Activated naive CD8-positive, alpha-beta T cell treated with anti-CD3 and anti-CD28 coated beads, Interleukin-2, amount 50 U/mL, for 16 hours (primary cell): Measurements from ENCODE around the gene NEDD4.
"Not testable (repeated sequence)": the region's sequence is repeated elsewhere in the genome, so short reads cannot be mapped to it uniquely, and the experiment has no call there.

Experiments used
- DNase-seq: peaks from one replicate; pipeline ENCODE4 v3.0.0-alpha.2; 2020; ENCODE audit warnings: low read depth, low spot score

NEDD4 gene

DNA sequence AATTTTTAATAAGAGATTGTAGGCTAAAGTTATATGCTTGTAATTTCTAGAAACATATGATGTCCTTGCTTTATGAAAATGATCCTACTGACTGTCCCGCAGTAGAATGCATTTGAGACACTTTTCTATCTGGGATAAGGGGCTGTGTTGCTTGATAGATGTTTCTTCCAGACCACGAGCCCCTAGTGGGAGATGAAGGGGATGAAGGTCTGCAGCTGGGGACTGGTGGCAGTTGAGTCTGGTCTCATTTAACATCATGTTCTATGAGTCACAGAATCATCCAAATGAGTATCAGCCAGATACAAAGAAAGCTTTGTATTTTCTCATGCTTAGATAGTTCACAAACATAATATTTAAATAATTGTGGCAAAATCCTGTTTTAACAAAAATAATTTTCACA, 166.2 kb downstream of the NEDD4 start:
- DNase-seq: no peak

DNA sequence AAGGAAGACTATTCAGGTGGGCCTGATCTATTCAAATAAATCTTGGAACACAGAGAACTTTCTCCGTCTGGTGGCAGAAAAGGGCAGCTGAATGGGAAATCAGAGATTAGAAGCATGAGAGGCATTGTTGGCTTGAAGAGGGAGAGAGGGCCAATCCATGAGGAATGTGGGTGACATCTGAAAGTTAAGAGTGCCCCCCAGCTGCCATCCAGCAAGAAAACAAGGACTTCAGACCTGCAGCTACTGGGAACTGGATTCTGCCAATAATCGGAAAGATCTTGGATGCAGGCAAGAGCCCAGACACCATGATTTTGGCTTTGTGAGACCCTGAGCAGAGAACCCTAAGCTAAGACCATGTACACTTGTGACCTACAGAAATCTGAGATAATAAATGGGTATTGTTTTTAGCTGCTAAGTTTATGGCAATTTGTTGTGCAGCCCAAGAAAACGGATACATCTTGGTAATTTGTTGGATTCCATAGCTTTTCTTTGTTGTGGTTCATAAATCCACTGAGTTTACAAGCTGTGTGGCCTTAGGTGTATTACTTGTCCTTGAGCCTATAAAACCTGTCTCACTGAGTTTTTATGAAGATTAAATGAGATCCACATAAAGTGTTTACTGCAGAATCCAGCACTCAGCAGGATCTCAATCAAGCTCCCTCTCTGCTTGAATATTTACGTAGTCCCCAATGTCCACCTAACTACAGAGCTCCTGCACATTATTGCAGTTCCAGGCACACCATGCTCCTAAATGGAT, 168.4 kb downstream of the NEDD4 start:
- DNase-seq: no peak

- no peak for DNase-seq
These were observed 169.6 kb downstream of the NEDD4 start for GRCh38 chr15:55823699-55824340.

GRCh38 chr15:55823191-55823670, 170.2 kb downstream of the NEDD4 start:
- DNase-seq: no peak

GRCh38 chr15:55821740-55822139, 171.7 kb downstream of the NEDD4 start:
- not testable (repeated sequence) for DNase-seq

- DNase-seq: no peak
These were observed 173.4 kb downstream of the NEDD4 start for GRCh38 chr15:55820043-55820442.

- no peak for DNase-seq
These were observed 173.9 kb downstream of the NEDD4 start for GRCh38 chr15:55819397-55820034.

GRCh38 chr15:55816017-55816416, 177.4 kb downstream of the NEDD4 start:
- no peak for DNase-seq

DNA sequence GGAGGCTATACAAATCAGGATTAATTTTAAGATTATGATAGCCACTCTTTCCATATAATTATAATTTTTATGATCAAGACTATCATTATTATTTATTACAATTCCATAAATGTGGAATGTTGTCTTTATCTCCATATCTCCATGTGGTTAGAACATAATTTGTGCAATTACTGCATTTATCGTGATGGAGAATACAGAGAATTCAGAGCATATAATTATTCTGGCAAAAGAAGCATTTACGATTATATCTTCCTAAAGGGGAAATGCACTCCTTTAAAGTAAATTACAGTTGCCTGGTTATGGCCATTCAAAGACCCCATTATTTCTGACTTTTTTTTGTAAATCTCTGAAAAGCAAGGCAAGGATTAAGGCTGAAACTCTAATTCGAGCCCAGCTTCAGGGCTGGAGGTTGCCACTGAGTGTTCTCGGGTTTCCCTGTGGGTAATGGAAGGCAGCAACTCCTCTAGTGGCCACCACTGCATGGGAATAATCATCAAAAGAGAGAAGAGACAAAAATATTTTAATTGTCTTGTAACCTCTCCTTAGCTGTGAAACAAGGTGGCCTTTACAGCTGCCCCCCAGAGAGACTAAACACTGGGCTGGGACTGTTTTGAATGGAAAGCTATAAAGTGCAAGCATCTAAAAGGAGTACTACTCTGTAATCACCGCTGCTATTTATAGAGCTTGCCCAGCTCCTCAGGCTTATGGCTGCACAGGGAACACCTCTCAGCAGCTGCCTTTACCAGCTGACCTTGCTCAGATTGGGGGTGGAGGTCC, 190.6 kb downstream of the NEDD4 start:
- DNase-seq: no peak

DNA sequence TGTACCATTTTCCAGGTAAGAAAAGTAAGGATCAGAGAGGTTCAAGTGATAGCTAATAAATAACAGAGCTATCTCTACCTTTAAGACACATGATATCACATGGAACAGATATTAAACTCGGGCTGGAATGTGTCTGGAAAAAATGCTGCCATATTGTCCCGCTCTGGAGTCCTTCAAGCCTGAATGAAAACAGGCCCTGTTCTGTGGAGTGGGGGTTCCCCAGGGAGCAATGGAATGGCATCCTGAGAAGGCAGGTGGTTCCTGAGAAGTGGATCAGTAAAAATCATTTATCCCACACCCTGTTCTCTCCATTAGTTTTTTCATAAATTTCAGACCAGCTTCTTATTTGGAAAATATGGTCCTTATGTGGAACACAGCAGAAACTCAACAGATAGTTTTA, 193.2 kb downstream of the NEDD4 start:
- no peak for DNase-seq

- DNase-seq: no peak
These were observed 193.9 kb downstream of the NEDD4 start for GRCh38 chr15:55799291-55800212.

DNA sequence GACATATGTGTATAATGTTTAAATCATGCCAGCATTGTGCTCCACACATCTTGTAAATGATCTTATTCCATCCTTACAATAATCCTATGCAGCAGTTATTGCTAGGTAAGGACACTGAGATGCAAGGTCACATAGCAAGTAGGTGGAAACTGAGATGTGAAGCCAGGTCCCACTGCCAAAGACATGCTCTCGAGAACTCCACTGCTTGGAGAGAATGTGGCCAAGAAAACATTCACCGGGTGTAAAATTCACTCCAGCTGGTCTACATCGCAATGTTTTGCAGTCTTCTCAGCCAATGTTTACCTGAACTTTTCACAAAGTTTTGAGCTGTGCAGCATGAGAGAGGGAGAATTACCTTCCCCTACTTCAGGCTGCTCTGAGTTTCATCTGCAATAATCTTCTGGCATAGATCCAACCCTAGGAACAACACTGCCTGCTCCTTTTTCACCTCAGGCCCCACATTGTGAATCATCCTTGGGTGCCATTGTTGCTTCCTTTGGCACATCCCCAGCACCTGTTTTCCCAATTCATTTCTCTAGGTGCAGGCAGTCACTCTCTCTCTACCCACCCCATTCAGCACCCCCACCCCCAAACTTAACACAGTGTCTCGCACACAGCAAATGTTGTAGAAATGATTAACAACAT, 197.0 kb downstream of the NEDD4 start:
- DNase-seq: no peak

DNA sequence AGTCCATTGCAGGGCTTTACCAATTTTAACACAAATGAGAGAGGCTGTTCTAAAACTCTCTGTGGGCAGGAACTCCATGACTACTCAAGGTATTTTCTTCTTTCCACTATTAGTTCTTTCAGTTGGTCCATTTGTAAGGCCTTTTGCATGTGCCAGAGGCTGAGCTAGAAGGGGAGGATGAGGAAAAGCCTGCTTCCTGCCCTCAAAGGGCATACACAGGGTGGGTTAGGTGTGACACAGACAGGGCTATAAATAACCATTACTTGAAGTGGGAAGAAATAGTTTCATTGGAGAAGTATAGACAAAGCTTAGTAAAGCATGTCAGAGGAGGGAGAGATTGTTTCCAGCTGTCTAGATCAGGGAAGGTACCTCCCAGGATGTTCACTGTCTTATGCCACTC, 198.4 kb downstream of the NEDD4 start:
- DNase-seq: no peak

- DNase-seq: no peak
These were observed 201.6 kb downstream of the NEDD4 start for GRCh38 chr15:55791551-55792400.

DNA sequence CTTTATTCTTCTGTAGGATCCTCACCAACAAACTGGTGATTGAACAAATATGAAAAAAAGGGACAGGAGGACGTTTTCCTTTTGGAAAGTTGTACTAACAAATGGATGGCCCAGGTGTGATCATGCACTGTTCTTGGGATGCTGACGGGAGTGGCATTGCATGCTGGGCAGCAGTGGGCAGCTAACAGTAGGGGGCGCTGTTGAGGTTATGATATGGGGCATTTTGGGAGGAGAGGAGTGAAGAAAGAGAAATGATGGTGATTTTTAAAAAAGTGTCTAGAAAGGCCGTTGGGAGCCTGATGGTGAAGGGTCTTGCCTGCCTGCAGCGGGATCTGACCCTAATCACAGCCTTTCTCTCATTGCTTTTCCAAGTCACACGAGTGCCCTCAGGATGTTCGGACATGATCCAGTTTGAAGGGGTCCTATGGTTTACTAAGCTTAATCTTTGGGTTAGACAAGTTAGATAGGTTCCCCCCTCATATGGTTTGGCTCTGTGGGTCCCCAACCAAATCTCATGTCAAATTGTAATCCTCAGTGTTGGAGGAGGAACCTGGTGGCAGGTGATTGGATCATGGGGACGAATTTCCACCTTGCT, 204.2 kb downstream of the NEDD4 start:
- peak; percentile 7 for DNase-seq

DNA sequence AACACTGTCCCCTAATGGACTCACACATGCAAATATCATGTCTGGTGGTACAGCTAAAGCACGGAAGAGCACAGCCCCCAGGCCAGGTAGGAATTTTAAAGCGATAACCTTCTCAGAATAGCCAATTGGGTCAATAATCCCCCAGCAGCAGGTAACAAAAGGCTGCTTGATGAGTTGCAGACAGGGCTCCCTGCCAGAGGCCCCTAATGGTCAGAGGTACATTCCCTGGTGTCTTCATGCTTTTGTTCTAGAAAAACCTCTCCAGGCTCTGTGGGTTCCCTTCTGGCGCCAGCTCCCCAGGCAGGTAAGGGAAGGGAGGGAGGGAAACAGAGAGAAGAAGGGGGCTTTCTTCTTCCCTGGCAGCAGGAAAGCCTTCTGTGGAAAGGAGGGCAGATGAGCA, 207.1 kb downstream of the NEDD4 start:
- no peak for DNase-seq

GRCh38 chr15:55785593-55785992, 207.8 kb downstream of the NEDD4 start:
- DNase-seq: not testable (repeated sequence)

- no peak for DNase-seq
These were observed 209.1 kb downstream of the NEDD4 start for GRCh38 chr15:55784286-55784685.

GRCh38 chr15:55782901-55783300, 210.5 kb downstream of the NEDD4 start:
- no peak for DNase-seq
